ENCODE measurements around the gene FGF23.
"Not testable (repeated sequence)": the region's sequence is repeated elsewhere in the genome, so short reads cannot be mapped to it uniquely, and the experiment has no call there.

The FGF23 gene

GRCh38 chr12:4379405-4379804 is at the start of gene FGF23:
Gene FGF23, minus strand, starts transcription at chr12:4379712. Its CDS starts 130 bp downstream, at chr12:4379582.
- DNase-seq: peak; percentile 5

GRCh38 chr12:4424422-4424821 is 44.9 kb upstream of the FGF23 start:
- DNase-seq: no peak

- no peak for DNase-seq
Measured at GRCh38 chr12:4423528-4424195, 44.1 kb upstream of the FGF23 start.

GRCh38 chr12:4422985-4423384 is 43.5 kb upstream of the FGF23 start:
- no peak for DNase-seq

- no peak for DNase-seq
Measured at GRCh38 chr12:4421590-4422031, 42.1 kb upstream of the FGF23 start.

- no peak for DNase-seq
Measured at GRCh38 chr12:4420138-4420670, 40.7 kb upstream of the FGF23 start.

- DNase-seq: no peak
Measured at GRCh38 chr12:4418913-4419312, 39.4 kb upstream of the FGF23 start.

GRCh38 chr12:4417936-4418335 is 38.4 kb upstream of the FGF23 start:
- DNase-seq: no peak

GRCh38 chr12:4417455-4417854 is 37.9 kb upstream of the FGF23 start:
- DNase-seq: no peak

GRCh38 chr12:4416276-4416675 is 36.8 kb upstream of the FGF23 start:
- DNase-seq: no peak

GRCh38 chr12:4412465-4412864 is 33.0 kb upstream of the FGF23 start:
- DNase-seq: no peak

- DNase-seq: no peak
Measured at GRCh38 chr12:4412056-4412455, 32.5 kb upstream of the FGF23 start.

GRCh38 chr12:4407136-4407535 is 27.6 kb upstream of the FGF23 start:
- DNase-seq: no peak

GRCh38 chr12:4404877-4405637 is 25.5 kb upstream of the FGF23 start:
- DNase-seq: not testable (repeated sequence)

- no peak for DNase-seq
Measured at GRCh38 chr12:4402996-4403395, 23.5 kb upstream of the FGF23 start.

GRCh38 chr12:4401117-4401516 is 21.6 kb upstream of the FGF23 start:
- DNase-seq: no peak

- no peak for DNase-seq
Measured at GRCh38 chr12:4395818-4396217, 16.3 kb upstream of the FGF23 start.

GRCh38 chr12:4393211-4393610 is 13.7 kb upstream of the FGF23 start:
- no peak for DNase-seq

- no peak for DNase-seq
Measured at GRCh38 chr12:4392223-4392742, 12.8 kb upstream of the FGF23 start.

- DNase-seq: no peak
Measured at GRCh38 chr12:4388662-4389061, 9.2 kb upstream of the FGF23 start.

- DNase-seq: no peak
Measured at GRCh38 chr12:4388032-4388431, 8.5 kb upstream of the FGF23 start.

- no peak for DNase-seq
Measured at GRCh38 chr12:4387607-4388006, 8.1 kb upstream of the FGF23 start.

- no peak for DNase-seq
Measured at GRCh38 chr12:4386801-4387200, 7.3 kb upstream of the FGF23 start.

- DNase-seq: no peak
Measured at GRCh38 chr12:4383304-4383865, 3.9 kb upstream of the FGF23 start.

Measured in DMS79 (cell line).